H1 (cell line): ENCODE data around the gene NCAPD3. TPM values are rescaled to one million over a fixed set of nuclear protein-coding genes. Genes with fewer than 3 reads are reported as not detected.

Experiments
- CTCF ChIA-PET: fragments of 300-600 bp; sonication (Branson Sonifier 250); formaldehyde crosslinking; loops from one replicate; lab custom pipeline; 2021; ENCODE audit not compliant: partially characterized antibody; lab: Charles Lee
- POLR2A ChIA-PET: fragments of 300-600 bp; sonication (Branson Sonifier 250); formaldehyde crosslinking; loops from one replicate; lab custom pipeline; 2021; ENCODE audit warnings: inconsistent platforms; ENCODE audit not compliant: partially characterized antibody; lab: Charles Lee
- DNase-seq, 2 experiments: peaks; one replicate each; pipeline versions ENCODE4 v3.0.0 to v3.0.0-alpha.2; 2010 to 2022; ENCODE audit warnings: low spot score in 2 of 2, low read depth in 1 of 2, mixed read lengths in 1 of 2
- FAIRE-seq: peaks from 2 replicates; lab custom pipeline; 2011; peaks lifted over from hg19 to GRCh38; lab: Jason Lieb, UNC
- H2AFZ ChIP-seq: 2 replicates; pipeline ENCODE4 v1.8.1; 2012; ENCODE audit warnings: low read length, inconsistent platforms
- H2AK5ac ChIP-seq: 2 replicates; pipeline ENCODE4 v1.6.1; 2013; ENCODE audit warnings: low read depth, low read length
- H2BK120ac ChIP-seq: replicated peaks from 2 replicates; pipeline ENCODE3; 2013; ENCODE audit warnings: low read depth, low read length, inconsistent platforms
- H2BK12ac ChIP-seq: 2 replicates; pipeline ENCODE4 v1.6.1; 2013; ENCODE audit warnings: low read depth, low read length
- H2BK15ac ChIP-seq: 2 replicates; pipeline ENCODE4 v1.6.1; 2013; ENCODE audit warnings: low read length
- H2BK20ac ChIP-seq: 2 replicates; pipeline ENCODE4 v1.6.1; 2013; ENCODE audit warnings: low read length
- H2BK5ac ChIP-seq: 2 replicates; pipeline ENCODE4 v1.6.1; 2013; ENCODE audit warnings: low read depth, low read length
- H3K14ac ChIP-seq: 2 replicates; pipeline ENCODE4 v1.6.1; 2013; ENCODE audit warnings: inconsistent platforms; ENCODE audit not compliant: insufficient read length
- H3K18ac ChIP-seq: 2 replicates; pipeline ENCODE4 v1.6.1; 2013; ENCODE audit warnings: low read length; ENCODE audit errors: extremely low read depth
- H3K23ac ChIP-seq: 2 replicates; pipeline ENCODE4 v1.6.1; 2013; ENCODE audit warnings: inconsistent platforms; ENCODE audit not compliant: insufficient read length
- H3K23me2 ChIP-seq: 2 replicates; pipeline ENCODE4 v1.6.1; 2013; ENCODE audit warnings: low read depth, low read length
- H3K27ac ChIP-seq: 2 replicates; pipeline ENCODE4 v1.6.1; 2011; ENCODE audit warnings: low read depth, low read length, inconsistent platforms
- H3K27me3 ChIP-seq, 4 experiments: replicated peaks in 1 of 4; 1 replicate in 1 of 4; 2 replicates in 3 of 4; pipeline versions ENCODE4 v1.6.1 to v1.8.1; 2011 to 2013; ENCODE audit warnings: low read length in 3 of 4, mild to moderate bottlenecking in 3 of 4, inconsistent platforms in 2 of 4, mixed read lengths in 2 of 4, moderate library complexity in 1 of 4; ENCODE audit not compliant: control insufficient read depth in 3 of 4, insufficient read depth in 3 of 4; ENCODE audit errors: extremely low read depth in 1 of 4
- H3K36me3 ChIP-seq, 4 experiments: 2 replicates each; pipeline versions ENCODE4 v1.6.1 to v1.8.1; 2011 to 2013; ENCODE audit warnings: mild to moderate bottlenecking in 4 of 4, low read length in 3 of 4, moderate library complexity in 2 of 4, control low read depth in 1 of 4, inconsistent platforms in 1 of 4; ENCODE audit not compliant: insufficient read depth in 4 of 4, control insufficient read depth in 2 of 4
- H3K4ac ChIP-seq: replicated peaks from 2 replicates; pipeline ENCODE3; 2013; ENCODE audit warnings: low read length, low read depth, mixed read lengths, inconsistent platforms; ENCODE audit not compliant: insufficient read length
- H3K4me1 ChIP-seq, 4 experiments: replicated peaks in 1 of 4; 1 replicate in 1 of 4; 2 replicates in 3 of 4; pipeline versions ENCODE4 v1.6.1 to v1.8.1; 2011 to 2013; ENCODE audit warnings: low read length in 3 of 4, inconsistent platforms in 2 of 4, mixed read lengths in 1 of 4; ENCODE audit not compliant: insufficient read depth in 4 of 4, control insufficient read depth in 3 of 4
- H3K4me2 ChIP-seq, 2 experiments: 2 replicates each; pipeline versions ENCODE4 v1.6.1 to v1.8.1; 2011 to 2013; ENCODE audit warnings: low read depth in 2 of 2, low read length in 2 of 2, control low read depth in 1 of 2, inconsistent platforms in 1 of 2, mild to moderate bottlenecking in 1 of 2; ENCODE audit not compliant: insufficient read depth in 1 of 2
- H3K4me3 ChIP-seq, 4 experiments: fragments of 200-600, 300-600 bp in 1 of 4; sonication (generic), shearing (Covaris generic), sonication (Bioruptor Twin) in 1 of 4; 2 replicates each; pipeline versions ENCODE4 v1.5.1 to v1.8.1; 2011 to 2016; ENCODE audit warnings: low read length in 4 of 4, low read depth in 3 of 4, control low read depth in 2 of 4, inconsistent platforms in 2 of 4, mild to moderate bottlenecking in 2 of 4, mixed read lengths in 1 of 4, moderate library complexity in 1 of 4; ENCODE audit not compliant: insufficient read depth in 2 of 4; ENCODE audit errors: extremely low read depth in 1 of 4
- H3K56ac ChIP-seq: replicated peaks from 2 replicates; pipeline ENCODE3; 2013; ENCODE audit warnings: low read depth, mild to moderate bottlenecking, mixed read lengths, low read length, inconsistent platforms; ENCODE audit not compliant: insufficient read length
- H3K79me1 ChIP-seq: 2 replicates; pipeline ENCODE4 v1.6.1; 2013; ENCODE audit warnings: low read depth, low read length, control low read depth
- H3K79me2 ChIP-seq, 2 experiments: 2 replicates each; pipeline versions ENCODE4 v1.6.1 to v1.8.1; 2012 to 2013; ENCODE audit warnings: low read length in 2 of 2, mild to moderate bottlenecking in 2 of 2, inconsistent platforms in 1 of 2; ENCODE audit not compliant: insufficient read depth in 2 of 2, control insufficient read depth in 1 of 2
- H3K9ac ChIP-seq, 4 experiments: replicated peaks in 1 of 4; 1 replicate in 1 of 4; 2 replicates in 3 of 4; pipeline versions ENCODE4 v1.6.1 to v1.8.1; 2011 to 2013; ENCODE audit warnings: low read depth in 3 of 4, low read length in 3 of 4, control low read depth in 2 of 4, mild to moderate bottlenecking in 2 of 4, moderate library complexity in 2 of 4, inconsistent platforms in 1 of 4; ENCODE audit errors: extremely low read depth in 1 of 4
- H3K9me3 ChIP-seq, 2 experiments: 2 replicates each; pipeline versions ENCODE4 v1.6.1 to v1.8.1; 2012 to 2013; ENCODE audit warnings: mild to moderate bottlenecking in 2 of 2, moderate library complexity in 2 of 2, control low read depth in 1 of 2, inconsistent platforms in 1 of 2, low read depth in 1 of 2, low read length in 1 of 2, mixed read lengths in 1 of 2; ENCODE audit not compliant: insufficient read depth in 2 of 2
- H4K20me1 ChIP-seq, 2 experiments: replicated peaks in 1 of 2; 2 replicates each; pipeline versions ENCODE3 to v1.8.1; 2011 to 2013; ENCODE audit warnings: inconsistent platforms in 2 of 2, low read length in 2 of 2, mild to moderate bottlenecking in 1 of 2; ENCODE audit not compliant: insufficient read depth in 2 of 2, control insufficient read depth in 1 of 2
- H4K5ac ChIP-seq: 2 replicates; pipeline ENCODE4 v1.6.1; 2013; ENCODE audit warnings: low read length, low read depth, mixed read lengths, inconsistent platforms; ENCODE audit not compliant: insufficient read length
- H4K8ac ChIP-seq: 2 replicates; pipeline ENCODE4 v1.8.0; 2013; ENCODE audit warnings: mild to moderate bottlenecking, moderate library complexity, low read length, inconsistent platforms; ENCODE audit not compliant: insufficient read depth; ENCODE audit errors: extremely low read depth
- H4K91ac ChIP-seq: replicated peaks from 2 replicates; pipeline ENCODE3; 2013; ENCODE audit warnings: low read length, mixed read lengths, inconsistent platforms; ENCODE audit not compliant: insufficient read length
- CHD1 ChIP-seq: IDR thresholded peaks from 2 replicates; pipeline ENCODE4 v1.6.1; 2012; ENCODE audit warnings: low read depth, low read length, improper control_type of control experiment
- JUN ChIP-seq: IDR thresholded peaks from 2 replicates; pipeline ENCODE4 v1.6.1; 2011; ENCODE audit warnings: low read depth, mild to moderate bottlenecking, improper control_type of control experiment, low read length
- RAD21 ChIP-seq, 2 experiments: IDR thresholded peaks in 1 of 2; conservative IDR thresholded peaks in 1 of 2; 2 replicates each; pipeline ENCODE4 v1.6.1; 2011; ENCODE audit warnings: low read depth in 2 of 2, low read length in 2 of 2, improper control_type of control experiment in 1 of 2, inconsistent platforms in 1 of 2, mild to moderate bottlenecking in 1 of 2, moderate library complexity in 1 of 2
- TAF1 ChIP-seq: IDR thresholded peaks from 2 replicates; pipeline ENCODE4 v1.6.1; 2011; ENCODE audit warnings: mild to moderate bottlenecking, low read depth, low read length
- TAF7 ChIP-seq: optimal IDR thresholded peaks from 2 replicates; pipeline ENCODE3; 2011; ENCODE audit warnings: low read depth, mild to moderate bottlenecking, inconsistent platforms, low read length, moderate library complexity, borderline replicate concordance
- WGBS, 2 experiments: shearing (Covaris generic) in 1 of 2; methylation state at CpG; one replicate each; pipeline versions ENCODE4 v1.1.6 to v1.1.7; 2013 to 2015; ENCODE audit warnings: low lambda C conversion rate in 2 of 2, mixed read lengths in 2 of 2, inconsistent platforms in 1 of 2, low coverage in 1 of 2, missing lambda C conversion rate in 1 of 2; ENCODE audit not compliant: insufficient replicate concordance in 2 of 2, insufficient coverage in 1 of 2, insufficient read length in 1 of 2; ENCODE audit errors: extremely low coverage in 1 of 2, missing lambda C conversion rate in 1 of 2; 5-methylcytosine and 5-hydroxymethylcytosine counted together
- polyA plus RNA-seq, 7 experiments: library from polyadenylated mRNA; depleted of rRNA in 3 of 7; stranded (reverse) in 5 of 7; unstranded in 2 of 7; fragments of >200 nt in 5 of 7; fragments of 200-250 nt in 2 of 7; gene quantifications; 1 replicate in 5 of 7; 2 replicates in 1 of 7; 4 replicates in 1 of 7; pipeline versions ENCODE4 v1.2.1 to v1.2.3, GENCODE V29; 2011 to 2013; ENCODE audit warnings: missing spikeins in 2 of 7, mixed read lengths in 2 of 7
- total RNA-seq: library from RNA; stranded (reverse); fragmentation: NEBNext Ultra II Directional; extraction: Animal tissue kit (Norgen Biotek cat#: 25700); gene quantifications from 2 replicates; pipeline ENCODE4 v1.2.1, GENCODE V29; 2021
- TF ChIP-seq, protein P1 (sequence below): IDR thresholded peaks from 2 replicates; pipeline ENCODE4 v1.6.1; 2011; ENCODE audit warnings: low read depth, mild to moderate bottlenecking, low read length; ENCODE audit not compliant: insufficient read depth

The NCAPD3 gene
- total and polyA plus RNA-seq, 2 of the 8 experiments (the other 6 are each of a cell fraction or from before 2014, with no cell fraction given): 26.5 to 55.2 TPM

DNA sequence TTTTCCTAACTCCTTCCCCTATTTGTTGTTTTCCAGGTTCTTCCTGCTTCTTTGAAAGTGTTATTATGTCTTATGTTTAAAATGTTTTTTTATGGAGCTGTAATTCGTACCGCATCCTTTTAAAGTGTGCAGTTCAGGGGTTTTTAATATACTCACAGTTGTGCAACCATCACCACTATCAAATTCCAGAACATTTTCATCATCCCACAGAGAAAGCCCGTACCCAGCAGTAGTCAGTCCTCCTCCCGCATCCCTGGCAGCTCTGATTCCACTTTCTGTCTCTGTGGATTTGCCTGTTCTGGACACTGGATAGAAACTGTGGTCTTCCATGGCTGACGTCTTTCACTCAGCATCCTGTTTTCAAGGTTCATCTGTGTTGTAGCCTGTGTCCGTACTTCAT, 81.2 kb downstream of the NCAPD3 start:
- Histone ChIP-seq H3K27me3 (no peaks in the 10 kb centered on the region), H3K23ac (no peak overlapping the region), H2BK15ac (no peak overlapping the region), H2AK5ac (no peak overlapping the region), H3K56ac (no peak overlapping the region), H3K9me3 (peaks cover 36 to 39% of the 10 kb centered on the region in 2 experiments), H2BK12ac (no peak overlapping the region), H3K23me2 (no peaks in the 10 kb centered on the region), H2BK5ac (no peak overlapping the region), H3K14ac (no peak overlapping the region), H2BK120ac (no peak overlapping the region), H4K8ac (no peak overlapping the region), H3K36me3 (peaks cover 0 to 56% (median 15%) of the 10 kb centered on the region in 4 experiments; a peak in 5 of 8 replicates), H4K91ac (no peak overlapping the region), H3K4ac (no peak overlapping the region), H3K4me3 (no peak overlapping the region), H3K79me2 (no peaks in the 10 kb centered on the region), H3K4me1 (no peaks in the 10 kb centered on the region), H2BK20ac (no peak overlapping the region), H3K9ac (no peak overlapping the region), H3K18ac (no peak overlapping the region), H3K79me1 (no peaks in the 10 kb centered on the region; the same call in 1 of the 2 replicates), H4K20me1 (no peaks in the 10 kb centered on the region), H2AFZ (no peak overlapping the region), H3K4me2 (no peak overlapping the region), H3K27ac (no peak overlapping the region), H4K5ac (no peak overlapping the region)
- no peak for TF ChIP-seq CHD1
- no peak for TF ChIP-seq JUN
- TF ChIP-seq RAD21 (IDR thresholded peaks at IDR 0.05 in 1 of 2, conservative IDR thresholded peaks at IDR 0.05 in 1 of 2; ENCODE audit: low read depth in 2 of 2, low read length in 2 of 2): no peak
- TF ChIP-seq TAF1: no peak
- TF ChIP-seq, protein P1, sequence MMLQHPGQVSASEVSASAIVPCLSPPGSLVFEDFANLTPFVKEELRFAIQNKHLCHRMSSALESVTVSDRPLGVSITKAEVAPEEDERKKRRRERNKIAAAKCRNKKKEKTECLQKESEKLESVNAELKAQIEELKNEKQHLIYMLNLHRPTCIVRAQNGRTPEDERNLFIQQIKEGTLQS: no peak
- TF ChIP-seq TAF7: no peak
- POLR2A ChIA-PET: interaction anchor here (1.1 kb wide), 1 partner anchor 88 kb away, joined by 3 read pairs; no protein-coding TSS in a partner anchor
- DNase-seq (no peak), FAIRE-seq (no peak)
- 96% methylated on average over 6 of the region's 6 CpGs; no CpG with 5 or more reads in 1 of the 2 experiments for WGBS, 2 experiments
- CTCF ChIA-PET: interaction anchor here (0.7 to 1.4 kb wide), 5 partner anchors 13 to 92 kb away, joined by 3 to 9 read pairs (median 3); no protein-coding TSS in a partner anchor
